HUDEP-2 (cell line): ENCODE measurements around the gene SPANXN1.
"Not testable (repeated sequence)": the region's sequence is repeated elsewhere in the genome, so short reads cannot be mapped to it uniquely, and the experiment has no call there.

Experiments used
- DNase-seq, 76 experiments: peaks; one replicate each; lab custom pipeline; 2025; ENCODE audit not compliant: unreplicated experiment in 76 of 76; lab: John Stamatoyannopoulos, UW

SPANXN1 gene

GRCh38 chrX:145247203-145247602, at the start of gene SPANXN1:
SPANXN1 (plus strand) TSS chrX:145247503; CDS start chrX:145247587, 84 bp downstream.
- not testable (repeated sequence) for DNase-seq

DNA sequence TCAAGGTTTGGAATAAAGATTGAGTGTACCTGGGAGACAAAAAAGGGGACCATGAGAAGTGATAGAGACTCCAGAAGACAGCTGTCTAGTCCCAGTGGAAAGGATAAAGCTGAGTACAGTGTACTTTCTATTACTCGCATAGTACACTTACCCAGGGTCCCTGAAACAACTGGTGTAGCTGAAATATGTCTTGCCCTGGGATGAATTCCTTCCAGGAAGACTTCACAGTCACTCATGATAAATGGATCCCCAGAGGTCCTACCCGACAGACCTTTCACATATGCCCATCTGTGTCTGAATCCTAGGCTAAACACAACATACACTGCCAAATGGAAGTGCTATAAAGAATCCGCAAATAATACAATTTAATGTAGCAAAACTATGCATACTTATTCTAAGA, 48.2 kb upstream of the SPANXN1 start:
- DNase-seq, result no peak

GRCh38 chrX:145213504-145213903, 33.8 kb upstream of the SPANXN1 start:
- DNase-seq, result peak in 2 of 76 experiments; percentile 0 to 1

DNA sequence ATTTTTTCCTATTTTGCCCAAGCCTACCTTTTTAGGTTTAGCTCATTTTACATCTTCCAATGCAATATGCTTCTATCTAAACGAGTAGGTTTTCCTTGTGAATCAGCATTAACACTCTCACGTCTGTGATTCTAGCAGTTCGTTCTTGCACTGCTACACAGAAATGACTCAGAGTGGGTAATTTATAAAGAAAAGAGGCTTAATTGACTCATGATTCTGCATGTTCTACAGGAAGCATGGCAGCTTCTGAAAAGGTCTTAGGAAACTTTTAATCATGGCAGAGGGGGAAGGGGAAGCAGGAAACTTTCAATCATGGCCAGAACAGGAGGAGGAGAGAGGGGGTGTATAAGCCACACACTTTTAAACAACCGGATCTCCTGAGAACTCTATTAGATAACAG, 44.9 kb downstream of the SPANXN1 start:
- no peak for DNase-seq
